Temporal lobe (tissue), 2 donors: Measurements from ENCODE around the gene SAG. TPM values are rescaled to one million over a fixed set of nuclear protein-coding genes. Genes with fewer than 3 reads are reported as not detected.

ENCODE experiments used
- small RNA-seq: library from RNA; depleted of rRNA; stranded (forward); fragments of <200 nt; gene quantifications from one replicate; pipeline ENCODE3, GENCODE V24; 2014; ENCODE audit warnings: low replicate concordance
- total RNA-seq: library from RNA; depleted of rRNA; stranded (reverse); fragments of >200 nt; gene quantifications from one replicate; pipeline ENCODE4 v1.2.3, GENCODE V29; 2014

The SAG gene
- total RNA-seq, 1 donor from 2014 or later: not detected

Small RNA genes lying within 50 kb of the gene (small RNA-seq; reads per million reads assigned to genes)
- gene RF00019 (not detected), gene SCARNA5 (50.7 reads per million, percentile 96 among the genes with 10 or more reads in this experiment), gene SCARNA6 (21.0 reads per million, percentile 95 among the genes with 10 or more reads in this experiment)

Other genes starting within 250 kb of the SAG start
- gene INPP5D, start 247.5 kb upstream of the SAG start, total RNA-seq: 2.7 TPM
- 24.8 TPM for gene ATG16L1, start 56.1 kb upstream of the SAG start, total RNA-seq
- 51.6 TPM for gene DGKD, start 46.7 kb downstream of the SAG start, total RNA-seq